HepG2 (cell line): ENCODE measurements around the gene IFI30. TPM values are rescaled to one million over a fixed set of nuclear protein-coding genes. Genes with fewer than 3 reads are reported as not detected.
A peak's percentile ranks its signal among the peaks of the same experiment; 100 is the strongest.

Experiments
- ATAC-seq: fragments of 200-7000 bp; cut with Tn5 transposase; 3 replicates; pipeline ENCODE4 v1.9.1; 2020; ENCODE audit warnings: mild to moderate bottlenecking, moderate library complexity
- BruUV-seq: library from RNA; stranded (reverse); fragments of 400-500 nt; replicated peaks from 2 replicates; lab custom pipeline; 2021; lab: Mats Ljungman, UMichigan
- CTCF ChIA-PET: fragments of 300-600 bp; formaldehyde crosslinking; extraction: SDS; loops from one replicate; lab custom pipeline; 2021; ENCODE audit warnings: low total read pairs, inconsistent platforms, low intra/inter-chr PET ratio; lab: Yijun Ruan, JAX
- POLR2A ChIA-PET: fragments of 350-600 bp; sonication (Branson Sonifier 250); formaldehyde crosslinking; loops from one replicate; lab custom pipeline; 2020; ENCODE audit warnings: antibody characterized with exemption, inconsistent platforms; lab: Yijun Ruan, JAX
- DNase-seq: peaks from one replicate; pipeline ENCODE4 v3.0.0-alpha.2; 2015; ENCODE audit warnings: low spot score
- FAIRE-seq: peaks from 3 replicates; lab custom pipeline; 2011; peaks lifted over from hg19 to GRCh38; lab: Jason Lieb, UNC
- H2AFZ ChIP-seq: one replicate; pipeline ENCODE4 v1.6.1; 2011; ENCODE audit warnings: low read length, inconsistent platforms
- H3K27ac ChIP-seq: fragments of 300-600 bp; 3 replicates; pipeline ENCODE4 v1.8.0; 2011; ENCODE audit warnings: mixed run types, mild to moderate bottlenecking, mixed read lengths, low read length, inconsistent platforms; ENCODE audit not compliant: insufficient read depth; ENCODE audit errors: extremely low read length
- H3K27me3 ChIP-seq, 2 experiments: fragments of 200-600 bp in 1 of 2; 2 replicates in 1 of 2; 3 replicates in 1 of 2; pipeline versions ENCODE4 v1.6.0 to v1.8.0; 2011; ENCODE audit warnings: low read length in 2 of 2, mild to moderate bottlenecking in 2 of 2, moderate library complexity in 2 of 2, inconsistent platforms in 1 of 2; ENCODE audit not compliant: insufficient read depth in 2 of 2, control insufficient read depth in 1 of 2
- H3K36me3 ChIP-seq, 2 experiments: fragments of 200-600 bp in 1 of 2; replicated peaks in 1 of 2; 2 replicates in 1 of 2; 3 replicates in 1 of 2; pipeline versions ENCODE4 v1.5.1 to v1.8.0; 2011; ENCODE audit warnings: low read length in 2 of 2, inconsistent platforms in 1 of 2; ENCODE audit not compliant: insufficient read depth in 2 of 2, control insufficient read depth in 1 of 2
- H3K4me1 ChIP-seq: 2 replicates; pipeline ENCODE4 v1.5.1; 2012; ENCODE audit warnings: low read length, inconsistent platforms; ENCODE audit not compliant: insufficient read depth
- H3K4me2 ChIP-seq: 2 replicates; pipeline ENCODE4 v1.6.0; 2011; ENCODE audit warnings: low read depth, low read length, inconsistent platforms
- H3K4me3 ChIP-seq, 3 experiments: fragments of 200-600 bp in 1 of 3; sonication (generic), shearing (Covaris generic) in 1 of 3; replicated peaks in 1 of 3; 2 replicates each; pipeline ENCODE4 v1.5.1; 2011 to 2016; ENCODE audit warnings: low read length in 3 of 3, inconsistent platforms in 2 of 3, low read depth in 2 of 3, mild to moderate bottlenecking in 2 of 3, control low read depth in 1 of 3, mixed read lengths in 1 of 3; ENCODE audit not compliant: insufficient read depth in 1 of 3
- H3K79me2 ChIP-seq: one replicate; pipeline ENCODE4 v1.6.1; 2011; ENCODE audit warnings: low read length, inconsistent platforms; ENCODE audit not compliant: insufficient read depth
- H3K9ac ChIP-seq: 2 replicates; pipeline ENCODE4 v1.6.0; 2011; ENCODE audit warnings: mild to moderate bottlenecking, low read depth, low read length, inconsistent platforms; ENCODE audit not compliant: insufficient read depth
- H3K9me3 ChIP-seq: 2 replicates; pipeline ENCODE4 v1.5.1; 2012; ENCODE audit warnings: mild to moderate bottlenecking, low read length
- H4K20me1 ChIP-seq: 2 replicates; pipeline ENCODE4 v1.6.0; 2011; ENCODE audit warnings: inconsistent platforms, mild to moderate bottlenecking, low read length, moderate library complexity; ENCODE audit not compliant: insufficient read depth
- CAMTA2 ChIP-seq: sonication (generic); formaldehyde crosslinking; IDR thresholded peaks from 2 replicates; pipeline ENCODE4 v1.4.0; 2020; ENCODE audit warnings: mild to moderate bottlenecking, missing genetic modification reagents, borderline replicate concordance
- GZF1 ChIP-seq: sonication (generic); formaldehyde crosslinking; IDR thresholded peaks from 2 replicates; pipeline ENCODE4 v1.5.1; 2020; ENCODE audit warnings: mild to moderate bottlenecking, missing genetic modification reagents
- KDM4B ChIP-seq: sonication (generic); formaldehyde crosslinking; IDR thresholded peaks from 2 replicates; pipeline ENCODE4 v1.4.0; 2020; ENCODE audit warnings: missing genetic modification reagents
- MIXL1 ChIP-seq: IDR thresholded peaks from 2 replicates; pipeline ENCODE4 v1.6.1; 2016
- MTA1 ChIP-seq: sonication (generic); formaldehyde crosslinking; IDR thresholded peaks from 2 replicates; pipeline ENCODE4 v1.4.0; 2020; ENCODE audit warnings: missing genetic modification reagents, mild to moderate bottlenecking, borderline replicate concordance
- RBM39 ChIP-seq: fragments of 200-400 bp; formaldehyde crosslinking; IDR thresholded peaks from one replicate; pipeline ENCODE4 v1.6.1; 2018; ENCODE audit warnings: antibody characterized with exemption, mild to moderate bottlenecking, low read depth, low read length; ENCODE audit not compliant: poor library complexity, severe bottlenecking
- ZBTB38 ChIP-seq: sonication (generic); formaldehyde crosslinking; IDR thresholded peaks from 2 replicates; pipeline ENCODE4 v1.5.1; 2020; ENCODE audit warnings: mild to moderate bottlenecking, missing genetic modification reagents
- ZNF230 ChIP-seq: sonication (generic); formaldehyde crosslinking; IDR thresholded peaks from 2 replicates; pipeline ENCODE4 v1.4.0; 2020; ENCODE audit warnings: mild to moderate bottlenecking, missing genetic modification reagents
- ZNF367 ChIP-seq: sonication (generic); formaldehyde crosslinking; IDR thresholded peaks from 2 replicates; pipeline ENCODE4 v1.4.0; 2020; ENCODE audit warnings: missing genetic modification reagents, borderline replicate concordance
- ZNF577 ChIP-seq: sonication (generic); formaldehyde crosslinking; IDR thresholded peaks from 2 replicates; pipeline ENCODE4 v1.4.0; 2020; ENCODE audit warnings: mild to moderate bottlenecking, low read depth, missing genetic modification reagents, borderline replicate concordance
- ZNF704 ChIP-seq: sonication (generic); formaldehyde crosslinking; IDR thresholded peaks from 2 replicates; pipeline ENCODE4 v1.8.1; 2023; ENCODE audit warnings: mild to moderate bottlenecking, inconsistent platforms, moderate library complexity, missing genetic modification reagents, borderline replicate concordance
- WGBS: methylation state at CpG from one replicate; pipeline ENCODE4 v1.1.6; 2017; ENCODE audit warnings: low lambda C conversion rate; 5-methylcytosine and 5-hydroxymethylcytosine counted together
- in situ Hi-C: cut with HindIII; loops from 2 replicates; pipeline ENCODE4 v1.10.0; 2017; ENCODE audit warnings: low pct_unique_long_range_greater_than_20kb; ENCODE audit not compliant: extremely low pct_ligation_motif_present
- intact Hi-C: fragments of 100-400 bp; cut with micrococcal nuclease; formaldehyde crosslinking; loops from one replicate; pipeline ENCODE4 v1.10.0; 2022; ENCODE audit not compliant: unreplicated experiment
- polyA plus RNA-seq, 8 experiments: library from polyadenylated mRNA; depleted of rRNA in 3 of 8; stranded (reverse) in 7 of 8; unstranded in 1 of 8; fragments of >200 nt; fragmentation: Illumina TruSeq in 4 of 8; extraction: Trizol in 4 of 8; gene quantifications; 2 replicates each; pipeline versions ENCODE4 v1.2.1 to v1.2.3, GENCODE V29; 2011 to 2016; ENCODE audit warnings: low read depth in 4 of 8, missing spikeins in 1 of 8, mixed read lengths in 1 of 8; ENCODE audit not compliant: insufficient read depth in 1 of 8
- total RNA-seq, 5 experiments: library from RNA; depleted of rRNA; stranded (reverse); fragments of >200 nt; fragmentation: Illumina TruSeq; extraction: Trizol; gene quantifications; 2 replicates each; pipeline ENCODE4 v1.2.3, GENCODE V29; 2016; ENCODE audit warnings: low read depth in 1 of 5
- TF ChIP-seq, protein P1 (sequence below): sonication (generic); formaldehyde crosslinking; IDR thresholded peaks from 2 replicates; pipeline ENCODE4 v1.5.0; 2020; ENCODE audit warnings: missing genetic modification reagents, mild to moderate bottlenecking, borderline replicate concordance

Gene IFI30
- total and polyA plus RNA-seq, 2 of the 13 experiments (the other 11 are each of a cell fraction or from before 2014, with no cell fraction given) = 25.0 to 79.4 TPM

- Histone ChIP-seq H3K27me3 (peaks cover 0 to under 1% of the 10 kb centered on the region in 2 experiments; a peak in 1 of 5 replicates), H3K4me2 (peak overlapping the region; percentile 95), H3K4me3 (peak overlapping the region; percentile 54 to 80 (median 56)), H3K9me3 (no peaks in the 10 kb centered on the region), H3K36me3 (no peaks in the 10 kb centered on the region), H2AFZ (no peak overlapping the region), H3K9ac (peak overlapping the region; percentile 60; the same call in 1 of the 2 replicates), H3K4me1 (peaks cover 51% of the 10 kb centered on the region), H4K20me1 (no peaks in the 10 kb centered on the region), H3K79me2 (no peaks in the 10 kb centered on the region), H3K27ac (no peak overlapping the region)
- no peak for DNase-seq
- ChIA-PET CTCF (no interaction called here), POLR2A (interaction anchor here (1.8 kb wide), 1 partner anchor 74 kb away, joined by 4 read pairs; no protein-coding TSS in a partner anchor)
- TF ChIP-seq ZNF367 (CRISPR knock-in tag) = no peak
- TF ChIP-seq, protein P1, sequence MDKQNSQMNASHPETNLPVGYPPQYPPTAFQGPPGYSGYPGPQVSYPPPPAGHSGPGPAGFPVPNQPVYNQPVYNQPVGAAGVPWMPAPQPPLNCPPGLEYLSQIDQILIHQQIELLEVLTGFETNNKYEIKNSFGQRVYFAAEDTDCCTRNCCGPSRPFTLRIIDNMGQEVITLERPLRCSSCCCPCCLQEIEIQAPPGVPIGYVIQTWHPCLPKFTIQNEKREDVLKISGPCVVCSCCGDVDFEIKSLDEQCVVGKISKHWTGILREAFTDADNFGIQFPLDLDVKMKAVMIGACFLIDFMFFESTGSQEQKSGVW (CRISPR knock-in tag) = no peak
- no peak for TF ChIP-seq ZNF704 (CRISPR knock-in tag)
- TF ChIP-seq ZBTB38 (CRISPR knock-in tag) = 0 out of 2 replicates have a peak, but pooled peaks have one; percentile 39
- TF ChIP-seq CAMTA2 = 0 out of 2 replicates have a peak, but pooled peaks have one; percentile 10
- peak; percentile 11 for TF ChIP-seq RBM39
- no peak for TF ChIP-seq ZNF230
- TF ChIP-seq KDM4B = no peak
- TF ChIP-seq MTA1 (CRISPR knock-in tag) = 0 out of 2 replicates have a peak, but pooled peaks have one; percentile 3
- TF ChIP-seq MIXL1 (CRISPR knock-in tag) = no peak
- no peak for TF ChIP-seq ZNF577 (CRISPR knock-in tag)
- no peak for TF ChIP-seq GZF1 (CRISPR knock-in tag)
- intact Hi-C loops = no loop called here
- WGBS = 61% methylated on average over 14 of the region's 16 CpGs
- no TSS peak for BruUV-seq
- in situ Hi-C loops = no loop called here
- no peak for ATAC-seq
- no peak for FAIRE-seq
Observed at GRCh38 chr19:18225355-18225701, 51.7 kb downstream of the IFI30 start.
